K562 (cell line): ENCODE measurements around the gene ILK. TPM values are rescaled to one million over a fixed set of nuclear protein-coding genes. Genes with fewer than 3 reads are reported as not detected.

Experiments
- ARID3A ChIP-seq: IDR thresholded peaks from 2 replicates; pipeline ENCODE4 v1.6.1; 2012; ENCODE audit warnings: low read depth, low read length, improper control_type of control experiment, borderline replicate concordance
- BDP1 ChIP-seq: IDR thresholded peaks from 3 replicates; pipeline ENCODE4 v1.6.1; 2011; ENCODE audit not compliant: insufficient read length, insufficient read depth
- CSDE1 ChIP-seq, 2 experiments: fragments of 450-650 bp; IDR thresholded peaks; 2 replicates each; pipeline ENCODE4 v1.6.1; 2016; ENCODE audit warnings: mild to moderate bottlenecking in 1 of 2
- EP400 ChIP-seq: fragments of 450-650 bp; IDR thresholded peaks from 2 replicates; pipeline ENCODE4 v1.6.1; 2017; ENCODE audit warnings: antibody characterized with exemption, mild to moderate bottlenecking, moderate library complexity
- ETV1 ChIP-seq: fragments of 450-650 bp; conservative IDR thresholded peaks from 2 replicates; pipeline ENCODE4 v1.6.1; 2016; ENCODE audit warnings: missing genetic modification characterization, control low read depth, low read depth, missing compliant biosample characterization
- FOXJ3 ChIP-seq: sonication (generic); formaldehyde crosslinking; IDR thresholded peaks from 2 replicates; pipeline ENCODE4 v1.4.0; 2020; ENCODE audit warnings: mild to moderate bottlenecking, missing genetic modification reagents
- HDAC3 ChIP-seq: fragments of 450-650 bp; IDR thresholded peaks from 2 replicates; pipeline ENCODE4 v1.6.1; 2018; ENCODE audit warnings: borderline replicate concordance, mild to moderate bottlenecking, moderate library complexity; ENCODE audit not compliant: partially characterized antibody
- HNRNPUL1 ChIP-seq: fragments of 200-400 bp; formaldehyde crosslinking; IDR thresholded peaks from 2 replicates; pipeline ENCODE4 v1.6.1; 2017; ENCODE audit warnings: low read length
- MEIS2 ChIP-seq: fragments of 450-650 bp; IDR thresholded peaks from 2 replicates; pipeline ENCODE4 v1.6.1; 2014; ENCODE audit warnings: mild to moderate bottlenecking; ENCODE audit not compliant: partially characterized antibody
- NKRF ChIP-seq: fragments of 450-650 bp; IDR thresholded peaks from 2 replicates; pipeline ENCODE4 v1.6.1; 2016; ENCODE audit warnings: borderline replicate concordance
- PTTG1 ChIP-seq: fragments of 450-650 bp; IDR thresholded peaks from 2 replicates; pipeline ENCODE4 v1.6.1; 2016; ENCODE audit warnings: low read depth, mild to moderate bottlenecking, missing genetic modification characterization, missing compliant biosample characterization
- SPI1 ChIP-seq: IDR thresholded peaks from 2 replicates; pipeline ENCODE4 v1.6.1; 2011; ENCODE audit warnings: low read depth, low read length, control low read depth, borderline replicate concordance
- TCF15 ChIP-seq: fragments of 250-450 bp; sonication (Bioruptor Pico); IDR thresholded peaks from 2 replicates; pipeline ENCODE4 v1.8.0; 2022; ENCODE audit warnings: moderate library complexity, mild to moderate bottlenecking, inconsistent platforms
- U2AF1 ChIP-seq: fragments of 200-400 bp; formaldehyde crosslinking; optimal IDR thresholded peaks from 2 replicates; pipeline ENCODE3; 2017; ENCODE audit warnings: mild to moderate bottlenecking, low read depth, low read length, moderate library complexity
- ZC3H11A ChIP-seq: IDR thresholded peaks from 2 replicates; pipeline ENCODE4 v1.6.1; 2012; ENCODE audit warnings: low read depth, low read length, improper control_type of control experiment
- ZEB2 ChIP-seq: fragments of 450-650 bp; IDR thresholded peaks from 2 replicates; pipeline ENCODE4 v1.6.1; 2016
- ZNF280B ChIP-seq: fragments of 250-450 bp; sonication (Bioruptor Pico); IDR thresholded peaks from 2 replicates; pipeline ENCODE4 v1.5.1; 2021; ENCODE audit warnings: mild to moderate bottlenecking
- ZNF445 ChIP-seq: fragments of 250-450 bp; sonication (Bioruptor Pico); IDR thresholded peaks from 2 replicates; pipeline ENCODE4 v1.4.0; 2020; ENCODE audit warnings: low read depth, mild to moderate bottlenecking, moderate library complexity
- ZNF511 ChIP-seq: sonication (generic); formaldehyde crosslinking; IDR thresholded peaks from 2 replicates; pipeline ENCODE4 v1.8.0; 2022; ENCODE audit warnings: mild to moderate bottlenecking, missing genetic modification reagents
- ZNF586 ChIP-seq: fragments of 450-650 bp; formaldehyde crosslinking; conservative IDR thresholded peaks from 2 replicates; pipeline ENCODE4 v1.4.0; 2020; ENCODE audit warnings: mild to moderate bottlenecking, moderate library complexity
- ZNF707 ChIP-seq: fragments of 250-450 bp; sonication (Bioruptor Pico); conservative IDR thresholded peaks from 2 replicates; pipeline ENCODE4 v1.8.0; 2022; ENCODE audit warnings: inconsistent platforms, mild to moderate bottlenecking, moderate library complexity
- polyA plus RNA-seq, 8 experiments: library from polyadenylated mRNA; depleted of rRNA in 4 of 8; stranded (reverse) in 5 of 8; unstranded in 3 of 8; fragments of >200 nt; fragmentation: Nextera tagmentation in 2 of 8; fragmentation: Illumina TruSeq in 1 of 8; extraction: Ambion mirVana in 2 of 8; extraction: Trizol in 1 of 8; gene quantifications; 2 replicates each; pipeline versions ENCODE4 v1.2.1 to v1.2.3, GENCODE V29; 2011 to 2014; ENCODE audit warnings: inconsistent platforms in 1 of 8, missing spikeins in 1 of 8
- total RNA-seq, 7 experiments: library from RNA; depleted of rRNA in 6 of 7; stranded (reverse); fragments of >200 nt in 6 of 7; fragmentation: Illumina TruSeq in 2 of 7; extraction: Trizol in 2 of 7; gene quantifications; 2 replicates each; pipeline versions ENCODE4 v1.2.1 to v1.2.3, GENCODE V29; 2011 to 2021; ENCODE audit warnings: low replicate concordance in 1 of 7

Gene ILK
- total and polyA plus RNA-seq, 9 of the 15 experiments (the other 6 are each of a cell fraction or from before 2014, with no cell fraction given): 43.3 to 95.9 (median 58.9) TPM

- no peak for TF ChIP-seq ARID3A
- no peak for TF ChIP-seq HNRNPUL1
- TF ChIP-seq FOXJ3: no peak
- TF ChIP-seq ZNF511 (CRISPR knock-in tag): no peak; the same call in 1 of the 2 replicates
- no peak for TF ChIP-seq BDP1
- TF ChIP-seq ZNF586 (CRISPR knock-in tag): no peak
- TF ChIP-seq ZC3H11A: no peak
- no peak for TF ChIP-seq ZNF280B (CRISPR knock-in tag)
- TF ChIP-seq U2AF1: no peak
- no peak for TF ChIP-seq ZNF445 (CRISPR knock-in tag)
- TF ChIP-seq TCF15 (CRISPR knock-in tag): no peak
- no peak for TF ChIP-seq MEIS2
- no peak for TF ChIP-seq PTTG1
- TF ChIP-seq ZNF707 (CRISPR knock-in tag): no peak
- peak; percentile 96 for TF ChIP-seq NKRF
- TF ChIP-seq CSDE1 (IDR thresholded peaks at IDR 0.05): no peak
- no peak for TF ChIP-seq SPI1
- no peak for TF ChIP-seq HDAC3
- no peak for TF ChIP-seq ZEB2
- TF ChIP-seq EP400: peak; percentile 84
- no peak for TF ChIP-seq ETV1 (tag)
Measured at GRCh38 chr11:6619004-6619745, 15.6 kb downstream of the ILK start, which contains the start of gene TPP1 (continued).
